ENCODE measurements around the gene ZNF335. TPM values are rescaled to one million over a fixed set of nuclear protein-coding genes. Genes with fewer than 3 reads are reported as not detected.
"Not testable (repeated sequence)": the region's sequence is repeated elsewhere in the genome, so short reads cannot be mapped to it uniquely, and the experiment has no call there.

The ZNF335 gene
- total RNA-seq, 1 donor from 2014 or later = 17.1 TPM

DNA sequence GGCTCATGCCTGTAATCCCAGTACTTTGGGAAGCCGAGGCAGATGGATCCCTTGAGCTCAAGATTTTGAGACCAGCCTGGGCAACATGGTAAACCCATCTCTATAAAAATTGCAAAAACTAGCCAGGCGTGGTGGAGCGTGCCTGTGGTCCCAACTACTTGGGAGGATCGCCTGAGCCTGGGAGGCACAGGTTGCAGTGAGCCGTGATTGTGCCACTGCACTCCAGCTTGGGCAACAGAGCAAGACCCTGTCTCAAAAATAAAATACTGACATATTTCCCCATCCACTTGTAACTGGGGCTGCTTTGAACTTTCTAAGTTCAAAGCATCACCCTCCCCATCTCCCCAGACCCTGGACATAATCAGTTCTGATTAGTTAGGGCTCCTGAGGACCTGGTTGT lies 29.5 kb upstream of the ZNF335 start:
- DNase-seq (ENCODE audit: low spot score) = no peak

DNA sequence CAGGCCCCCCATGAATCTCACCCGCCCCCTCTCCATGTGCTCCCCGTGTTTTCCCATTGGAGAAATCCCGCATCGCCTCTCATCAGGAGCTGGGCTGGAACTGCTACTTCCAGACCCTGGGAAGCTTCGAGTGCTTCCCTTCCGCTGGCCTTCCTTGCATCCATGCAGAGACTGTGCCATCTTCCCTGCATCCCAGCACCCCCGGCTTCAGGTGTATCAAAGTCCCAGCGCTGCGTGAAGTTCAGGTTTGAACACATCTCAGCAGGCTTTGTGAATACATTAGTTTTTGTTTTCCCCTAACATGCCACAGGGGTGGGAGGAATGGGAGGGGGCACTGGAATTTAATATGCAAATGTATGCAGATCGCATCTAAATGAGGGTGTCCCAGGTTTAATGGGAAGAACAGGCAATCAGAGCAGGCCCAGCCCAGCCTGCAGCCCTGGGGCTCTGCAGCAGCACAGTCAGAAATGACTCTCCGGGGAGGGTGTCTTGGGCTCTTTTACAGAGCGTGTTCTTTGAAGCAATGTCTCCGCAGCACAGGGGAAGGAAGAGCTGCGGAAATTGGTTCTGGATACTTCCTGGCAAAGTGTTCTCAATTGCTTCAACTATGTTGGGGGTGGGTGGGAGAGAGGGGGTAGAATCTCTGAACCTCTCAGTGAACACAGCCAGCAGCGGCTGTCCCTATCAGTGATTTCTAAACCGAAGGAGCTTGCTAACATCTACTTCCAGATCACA lies 28.4 kb upstream of the ZNF335 start:
- DNase-seq (ENCODE audit: low spot score) = no peak

GRCh38 chr20:45999557-46000261 lies 27.7 kb upstream of the ZNF335 start:
- no peak for DNase-seq (ENCODE audit: low spot score)

DNA sequence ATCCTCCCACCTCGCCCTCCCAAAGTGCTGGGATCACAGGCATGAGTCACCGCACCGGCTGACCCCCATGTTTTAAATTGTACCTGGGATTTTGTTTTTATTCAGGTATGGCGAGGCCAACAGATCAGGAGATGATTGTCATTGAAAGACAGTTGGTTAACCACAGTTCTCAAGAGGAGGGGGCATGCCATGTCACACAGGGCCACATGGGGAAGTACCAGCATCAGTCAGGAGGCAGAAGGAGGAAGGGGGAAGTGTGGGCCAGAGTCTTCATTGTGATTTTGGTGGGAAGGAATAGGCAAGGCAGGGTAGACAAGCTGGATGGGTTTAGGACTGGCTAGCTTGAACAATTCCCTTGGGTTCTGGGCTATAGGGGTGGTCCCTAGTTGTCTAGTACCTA lies 26.8 kb upstream of the ZNF335 start:
- no peak for DNase-seq (ENCODE audit: low spot score)

GRCh38 chr20:45998337-45998736 lies 26.3 kb upstream of the ZNF335 start:
- DNase-seq (ENCODE audit: low spot score) = no peak

GRCh38 chr20:45997187-45997586 lies 25.2 kb upstream of the ZNF335 start:
- DNase-seq (ENCODE audit: low spot score) = no peak

DNA sequence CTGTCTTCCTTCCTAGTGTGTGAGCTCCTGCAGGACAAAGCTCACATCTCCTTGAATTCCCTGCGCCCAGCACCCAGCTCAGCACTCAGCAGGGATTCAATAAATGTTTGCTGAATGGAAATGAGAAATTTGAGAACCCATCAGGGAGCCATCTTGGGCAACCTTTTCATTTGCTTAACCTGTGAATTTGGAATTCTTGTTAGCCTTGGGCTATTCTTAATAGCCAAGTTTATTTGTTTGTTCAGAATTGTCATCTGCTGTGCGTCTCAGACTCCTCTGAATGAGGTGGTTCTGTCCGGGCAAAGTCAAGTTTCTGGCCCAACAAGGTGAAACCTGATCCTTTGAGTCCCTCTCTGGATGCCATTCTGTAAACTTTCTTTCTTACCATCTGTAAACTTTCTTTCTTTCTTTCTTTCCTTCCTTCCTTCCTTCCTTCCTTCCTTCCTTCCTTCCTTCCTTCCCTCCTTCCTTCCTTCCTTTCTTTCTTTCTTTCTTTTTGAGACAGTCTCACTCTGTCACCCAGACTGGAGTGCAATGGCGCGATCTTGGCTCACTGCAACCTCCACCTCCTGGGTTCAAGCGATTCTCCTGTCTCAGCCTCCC lies 23.6 kb upstream of the ZNF335 start:
- not testable (repeated sequence) for DNase-seq (ENCODE audit: low spot score)

DNA sequence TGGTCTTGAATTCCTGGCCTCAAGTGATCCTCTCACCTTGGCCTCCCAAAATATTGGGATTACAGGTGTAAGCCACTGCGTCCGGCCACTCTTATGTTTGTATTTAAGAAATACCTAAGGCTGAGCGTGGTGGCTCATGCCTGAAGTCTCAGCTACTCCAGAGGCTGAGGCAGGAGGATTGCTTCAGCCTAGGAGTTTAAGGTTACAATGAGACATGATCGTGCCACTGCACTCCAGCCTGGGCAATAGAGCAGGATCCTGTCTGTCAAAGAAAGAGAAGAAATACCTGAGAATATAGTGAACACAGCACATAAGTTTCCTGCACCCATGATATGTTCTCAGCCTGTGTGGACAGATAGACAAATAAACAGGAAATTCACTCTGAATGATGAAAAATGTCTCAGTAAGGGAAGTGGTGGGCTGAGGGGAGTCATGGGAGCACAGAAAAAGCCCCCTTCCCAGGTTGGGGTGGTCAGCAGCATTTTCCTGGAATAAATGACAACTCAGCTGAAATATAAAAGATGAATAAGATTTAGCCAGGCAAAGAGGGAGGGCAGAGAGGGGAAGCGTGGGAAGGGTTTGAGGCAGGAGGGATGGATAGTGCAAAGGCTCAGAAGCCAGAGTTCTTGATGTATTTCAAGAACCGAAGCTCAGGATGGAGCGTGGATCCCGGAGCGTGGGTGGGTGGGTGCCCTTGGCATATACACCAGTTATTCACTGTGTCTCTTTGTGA lies 22.9 kb upstream of the ZNF335 start:
- no peak for DNase-seq (ENCODE audit: low spot score)

- no peak for DNase-seq (ENCODE audit: low spot score)
Observed at GRCh38 chr20:45993197-45993951, 21.4 kb upstream of the ZNF335 start.

DNA sequence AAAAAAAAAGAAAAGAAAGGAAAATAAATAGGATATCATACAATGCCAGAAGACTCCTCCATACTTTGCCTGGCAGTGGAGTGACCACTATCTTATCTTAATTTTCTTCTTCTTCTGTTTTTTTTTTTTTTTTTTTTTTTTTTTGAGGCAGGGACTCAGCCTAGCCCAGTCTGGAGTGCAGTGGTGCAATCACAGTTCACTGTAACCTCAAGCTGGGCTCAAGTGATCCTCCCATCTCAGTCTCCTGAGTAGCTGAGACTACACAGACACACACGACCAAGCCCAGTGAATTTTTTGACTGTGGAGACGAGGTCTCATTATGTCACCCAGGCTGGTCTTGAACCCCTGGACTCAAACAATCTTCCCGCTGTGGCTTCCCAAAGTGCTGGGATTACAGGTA lies 19.6 kb upstream of the ZNF335 start:
- no peak for DNase-seq (ENCODE audit: low spot score)

- DNase-seq (ENCODE audit: low spot score) = not testable (repeated sequence)
Observed at GRCh38 chr20:45988830-45989229, 16.8 kb upstream of the ZNF335 start.

DNA sequence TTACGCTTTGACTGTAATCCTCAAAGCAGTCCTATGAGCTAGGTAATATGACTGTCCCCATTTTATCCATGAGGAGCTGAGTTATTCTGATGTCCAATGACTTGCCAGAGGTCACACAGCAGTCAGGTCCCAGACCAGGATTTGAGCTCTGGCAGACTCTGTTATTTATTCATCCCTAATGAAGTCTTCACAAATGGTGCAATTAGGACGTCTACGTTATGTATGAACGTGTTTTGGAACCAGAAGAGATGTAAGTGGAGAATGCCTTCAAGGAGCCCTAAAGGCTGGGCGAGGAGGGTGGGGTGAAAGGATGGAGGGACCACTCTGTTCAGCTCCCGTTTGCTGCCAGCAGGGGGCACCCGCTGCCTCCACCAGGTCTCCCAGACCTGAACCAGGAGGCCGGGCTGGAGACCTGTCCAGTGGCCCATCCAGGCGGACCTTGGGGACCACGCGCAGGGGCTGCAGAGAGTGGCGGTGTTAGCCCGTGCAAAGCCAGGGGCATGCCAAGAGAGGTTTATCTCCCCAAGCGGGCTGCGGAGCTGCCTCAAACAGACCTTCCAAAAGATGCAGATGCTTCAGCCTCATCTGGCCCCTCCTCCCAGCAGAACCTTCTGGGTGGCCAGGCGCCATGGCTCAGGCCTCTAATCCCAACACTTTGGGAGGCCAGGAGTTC lies 15.2 kb upstream of the ZNF335 start:
- DNase-seq (ENCODE audit: low spot score) = no peak

- no peak for DNase-seq (ENCODE audit: low spot score)
Observed at GRCh38 chr20:45985573-45985972, 13.6 kb upstream of the ZNF335 start.

GRCh38 chr20:45983279-45983743 lies 11.3 kb upstream of the ZNF335 start:
- DNase-seq (ENCODE audit: low spot score) = no peak

GRCh38 chr20:45981261-45981660 lies 9.3 kb upstream of the ZNF335 start:
- no peak for DNase-seq (ENCODE audit: low spot score)

DNA sequence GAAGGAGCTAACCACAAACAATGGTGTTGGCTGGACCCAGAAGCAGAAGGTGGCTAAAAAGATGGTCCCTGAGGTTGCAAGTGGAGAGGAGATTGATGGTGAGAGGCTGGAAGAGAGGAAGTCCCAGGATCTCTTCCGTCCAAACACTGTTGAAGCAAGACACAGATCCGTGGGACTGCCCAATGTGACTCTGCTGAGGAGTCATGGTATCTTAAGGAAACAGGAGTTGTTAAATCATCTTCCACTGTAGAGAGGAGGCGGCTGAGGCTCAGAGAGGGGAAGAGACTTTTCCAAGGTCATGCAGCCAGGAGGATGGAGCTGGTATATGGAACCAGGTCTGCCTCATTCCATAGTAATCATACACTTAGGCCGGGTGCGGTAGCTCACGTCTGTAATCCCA lies 4.1 kb upstream of the ZNF335 start:
- no peak for DNase-seq (ENCODE audit: low spot score)

DNA sequence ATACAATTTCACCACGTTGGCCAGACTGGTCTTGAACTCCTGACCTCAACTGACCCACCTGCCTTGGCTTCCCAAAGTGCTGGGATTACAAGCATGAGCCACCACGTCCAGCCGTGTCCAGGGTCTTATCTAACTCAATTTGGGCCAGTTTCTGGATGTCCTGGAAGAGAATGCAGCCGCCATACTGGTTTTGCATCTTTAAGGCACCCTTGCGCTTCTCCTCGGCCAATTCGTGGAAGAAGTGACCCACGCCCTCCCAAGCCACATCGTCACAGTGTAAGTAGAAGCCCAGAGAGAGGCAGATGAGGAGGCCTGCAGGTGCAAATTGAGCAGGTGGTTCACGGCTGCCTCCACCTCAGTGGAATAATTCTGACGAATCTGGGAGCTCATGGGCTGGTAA lies 3.7 kb upstream of the ZNF335 start:
- DNase-seq (ENCODE audit: low spot score) = no peak

GRCh38 chr20:45974896-45975565 lies 3.0 kb upstream of the ZNF335 start:
- no peak for DNase-seq (ENCODE audit: low spot score)

GRCh38 chr20:45972500-45973183 lies 639 bp upstream of the ZNF335 start:
- DNase-seq (ENCODE audit: low spot score) = no peak

DNA sequence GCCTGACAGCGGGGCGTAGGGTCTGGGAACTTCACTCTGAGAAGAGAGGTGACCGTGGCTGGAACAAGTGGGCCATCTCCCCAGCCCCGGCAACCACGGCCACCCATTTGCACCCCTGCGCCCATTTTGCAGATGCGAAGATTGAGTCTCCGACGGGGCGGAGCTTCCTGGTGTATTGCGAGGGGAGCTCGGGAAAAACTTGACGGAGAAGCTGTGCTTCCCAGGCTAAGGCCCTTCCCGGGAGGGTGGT lies 653 bp downstream of the ZNF335 start:
- DNase-seq (ENCODE audit: low spot score) = no peak
